GM18867 (cell line): ENCODE data around the gene CA12.

Source experiments
- ATAC-seq: cut with Tn5 transposase; IDR thresholded peaks from one replicate; pipeline ENCODE4 v1.9.1; 2021; ENCODE audit warnings: mild to moderate bottlenecking, moderate library complexity; ENCODE audit not compliant: unreplicated experiment

CA12 gene

DNA sequence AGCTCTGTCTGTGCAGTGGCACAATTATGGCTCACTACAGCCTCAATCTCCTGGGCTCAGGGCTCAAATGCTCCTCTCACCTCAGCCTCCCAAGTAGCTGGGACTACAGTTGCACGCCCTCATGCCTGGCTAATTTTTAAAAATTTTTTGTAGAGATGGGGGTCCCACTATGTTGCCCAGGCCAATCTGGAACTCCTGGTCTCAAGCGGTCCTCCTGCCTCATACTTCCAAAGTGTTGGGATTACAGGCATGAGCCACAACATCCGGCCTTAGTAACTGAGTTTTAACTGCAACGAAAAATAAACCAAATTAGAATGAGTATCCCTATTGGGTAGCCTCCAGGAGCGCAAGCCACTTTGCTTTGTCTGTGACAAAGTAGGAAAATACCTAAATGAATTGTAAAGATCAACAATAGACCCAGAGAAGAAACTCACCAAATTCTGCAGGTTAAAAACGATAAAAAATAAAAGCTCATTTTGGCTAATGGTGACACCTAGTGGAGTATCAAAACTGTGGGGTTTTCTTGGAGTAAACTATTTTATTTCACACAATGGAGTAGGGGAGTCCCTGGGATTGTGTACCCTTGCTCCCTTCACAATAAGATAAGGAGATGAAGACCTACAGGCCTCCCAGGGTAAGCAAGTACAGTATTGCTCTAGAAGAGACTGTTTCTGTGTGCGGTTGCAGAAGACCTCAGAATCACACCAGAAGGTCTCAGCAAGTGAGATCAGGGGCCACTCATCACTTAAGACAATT is 21.0 kb upstream of the CA12 start:
- ATAC-seq: no peak

DNA sequence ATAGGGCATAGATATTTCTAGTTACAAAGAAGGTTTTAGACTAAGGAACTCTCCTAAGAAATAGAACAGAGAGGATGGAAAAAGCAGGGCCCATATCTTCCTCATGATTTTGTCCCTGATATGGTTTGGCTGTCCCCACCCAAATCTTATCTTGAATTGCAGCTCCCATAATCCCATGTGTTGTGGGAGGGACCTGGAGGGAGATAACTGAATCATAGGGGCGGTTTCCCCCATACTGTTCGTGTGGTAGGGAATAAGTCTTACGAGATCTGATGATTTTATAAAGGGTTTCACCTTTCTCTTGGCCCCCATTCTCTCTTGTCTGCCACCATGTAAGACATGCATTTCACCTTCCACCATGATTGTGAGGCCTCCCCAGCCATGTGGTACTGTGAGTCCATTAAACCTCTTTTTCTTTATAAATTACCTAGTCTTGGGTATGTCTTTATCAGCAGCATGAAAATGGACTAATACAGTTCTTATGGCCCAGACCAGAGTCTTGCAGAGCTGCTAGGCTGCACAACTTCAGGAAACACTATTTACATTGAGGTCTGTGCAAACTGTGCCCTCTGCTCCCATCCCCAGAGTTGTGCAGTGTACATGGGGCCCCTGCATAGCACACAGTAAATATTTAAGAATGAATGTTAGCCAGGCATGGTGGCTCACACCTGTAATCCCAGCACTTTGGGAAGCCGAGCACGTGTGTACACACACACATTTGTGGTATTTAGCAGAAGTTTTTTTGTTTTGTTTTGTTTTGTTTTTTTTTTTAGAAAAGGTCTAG is 20.3 kb upstream of the CA12 start:
- no peak for ATAC-seq

DNA sequence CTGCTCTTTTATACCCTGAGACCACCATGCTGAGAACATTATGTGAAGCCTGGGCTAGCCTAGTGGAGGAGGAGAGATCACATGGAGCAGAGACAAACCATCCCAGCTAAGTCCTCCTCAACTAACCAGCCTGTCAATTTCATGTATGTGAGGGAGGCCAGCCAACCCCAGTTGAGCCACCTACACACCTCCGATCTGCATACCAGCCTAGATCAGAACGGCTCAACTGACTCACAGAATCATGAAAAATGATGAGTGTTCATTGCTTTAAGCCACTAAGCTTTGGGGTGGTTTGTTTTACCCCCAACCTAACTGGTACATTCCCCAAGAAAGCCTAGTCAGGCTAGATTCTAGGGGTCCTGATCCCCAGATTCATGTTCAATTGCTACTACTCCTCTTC is 19.4 kb upstream of the CA12 start:
- ATAC-seq: no peak

DNA sequence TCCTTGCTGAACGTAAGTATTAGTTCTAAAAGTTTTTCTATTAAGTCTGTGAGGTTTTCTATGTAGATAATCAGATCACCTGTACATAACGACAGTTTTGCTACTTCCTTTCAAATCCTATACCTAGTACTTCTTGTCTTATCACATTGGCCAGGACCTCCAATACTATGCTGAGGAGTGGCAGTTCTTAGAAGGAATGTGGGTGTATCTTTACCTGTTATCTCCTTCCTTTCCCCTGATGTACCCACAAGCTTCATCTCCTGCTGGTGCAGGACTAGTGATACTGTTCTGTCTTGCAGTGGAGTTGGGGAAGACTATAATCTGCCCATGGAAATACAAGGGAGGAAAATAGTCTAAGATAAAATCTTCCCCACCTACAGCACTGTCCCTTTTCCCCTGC is 16.8 kb upstream of the CA12 start:
- ATAC-seq: no peak

DNA sequence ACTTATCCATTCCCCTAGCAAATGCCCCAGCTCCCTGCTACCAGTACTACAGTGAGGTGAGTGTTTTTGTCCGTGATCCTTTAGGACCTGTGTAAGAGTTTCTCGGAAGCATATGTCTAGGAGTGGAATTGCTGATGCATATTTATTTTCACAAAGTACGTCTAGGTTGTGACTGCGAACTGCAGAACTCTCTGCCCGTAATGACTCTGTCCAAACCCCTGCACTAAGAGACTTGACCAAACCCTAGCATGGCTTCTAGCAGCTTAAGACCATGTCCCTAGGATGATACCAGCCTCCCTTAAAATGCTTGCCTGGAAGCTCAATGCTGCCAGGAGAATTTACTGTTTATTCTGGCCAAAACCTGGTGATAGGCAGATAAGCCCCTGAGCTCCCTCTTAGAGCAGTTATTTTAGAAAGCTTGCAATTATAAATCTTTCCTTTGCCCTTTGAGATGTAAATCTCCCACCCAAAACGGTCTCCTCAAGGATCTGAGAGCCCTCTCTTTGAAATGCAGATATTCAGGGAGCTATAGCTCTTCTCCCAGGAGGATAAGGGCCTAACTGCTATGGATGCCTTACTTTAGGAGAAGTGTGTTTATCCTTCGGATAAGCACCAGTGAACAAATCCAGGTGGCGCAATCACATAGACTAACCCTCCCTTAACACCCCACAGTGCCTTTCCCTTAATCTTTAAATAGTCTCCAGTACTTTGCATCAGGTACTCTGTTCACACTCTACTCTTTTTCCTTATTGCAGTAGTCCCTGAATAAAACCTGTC is 14.7 kb upstream of the CA12 start:
- no peak for ATAC-seq

DNA sequence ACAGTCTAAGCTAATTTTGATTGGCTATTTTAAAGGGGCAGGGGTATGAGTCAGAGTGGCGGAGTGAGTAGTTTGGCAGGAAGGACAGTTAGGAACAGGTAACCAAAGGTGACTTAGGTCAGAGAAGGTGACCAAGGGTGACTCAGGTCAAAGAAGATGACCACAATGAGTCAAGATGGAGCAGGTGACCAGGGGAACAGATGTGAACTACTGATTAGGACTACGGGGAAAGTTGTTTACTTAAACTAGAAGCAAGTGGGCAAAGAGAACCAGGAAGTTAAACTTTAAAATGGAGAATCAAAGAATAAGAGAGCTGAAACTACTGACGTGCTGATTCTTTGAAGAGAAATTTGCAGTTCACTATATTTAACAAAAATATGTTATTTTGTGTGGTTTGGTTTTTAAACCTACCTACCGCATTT is 14.1 kb upstream of the CA12 start:
- ATAC-seq: no peak

DNA sequence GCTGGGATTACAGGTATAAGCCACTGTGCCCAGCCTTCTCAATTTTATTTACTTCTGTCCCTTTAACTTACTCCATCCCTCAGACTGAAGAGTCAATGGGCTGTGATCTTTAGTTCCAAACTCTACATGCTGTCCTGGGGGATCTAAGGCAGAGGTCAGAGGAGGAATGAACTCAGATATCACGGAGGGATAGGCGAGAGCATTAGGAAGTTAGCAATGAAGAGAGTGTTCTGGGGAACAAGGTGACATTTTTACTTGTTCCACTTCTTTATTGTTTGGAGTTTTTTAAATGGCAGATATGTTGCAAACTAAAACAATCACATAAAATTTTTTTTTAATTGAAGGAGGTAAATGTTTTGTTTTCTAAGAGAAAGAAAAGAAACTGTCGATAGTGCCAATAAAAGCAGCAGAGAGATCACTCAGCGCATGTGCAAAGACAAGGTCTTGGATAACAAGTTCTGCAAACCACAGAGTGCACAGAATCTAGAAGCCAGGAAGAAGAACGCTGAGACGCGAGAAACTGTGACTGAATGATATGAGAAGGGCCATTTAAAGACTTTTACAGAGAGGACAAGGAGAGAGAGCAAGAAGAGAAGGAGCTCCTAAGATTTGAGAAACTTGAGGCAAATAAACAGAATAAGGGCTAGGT is 10.8 kb upstream of the CA12 start:
- ATAC-seq: no peak

DNA sequence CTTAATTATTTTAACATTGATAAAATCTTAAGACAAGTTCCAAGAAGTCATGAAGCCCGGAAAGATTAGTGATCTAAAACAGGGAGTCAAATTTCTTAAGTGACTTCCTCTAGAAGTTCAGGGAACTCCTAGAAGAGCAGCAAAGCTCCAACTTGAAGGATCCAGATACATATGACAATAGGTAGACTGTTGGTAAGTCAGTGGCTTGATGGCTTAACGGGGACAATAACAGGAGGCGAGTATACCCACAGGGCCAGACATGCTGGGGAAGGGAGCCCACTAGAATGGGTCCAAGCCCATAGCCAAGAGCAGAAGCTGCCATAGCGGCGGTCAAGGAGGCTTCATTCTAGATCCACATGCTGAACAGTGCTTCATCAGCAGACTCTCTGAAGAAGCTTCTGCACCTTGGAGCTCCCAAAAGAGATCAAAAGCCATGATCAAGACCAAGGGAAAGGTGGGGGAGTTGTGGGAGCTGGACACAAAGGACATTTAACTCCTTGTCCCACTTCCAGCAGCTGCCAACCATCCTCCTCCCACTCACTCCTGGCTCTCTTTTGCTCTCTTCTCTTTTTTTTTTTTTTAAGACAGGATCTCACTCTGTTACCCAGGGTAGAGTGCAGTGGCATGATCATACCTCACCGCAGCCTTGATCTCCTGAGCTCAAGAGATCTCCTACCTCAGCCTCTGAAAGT is 10.2 kb upstream of the CA12 start:
- no peak for ATAC-seq

DNA sequence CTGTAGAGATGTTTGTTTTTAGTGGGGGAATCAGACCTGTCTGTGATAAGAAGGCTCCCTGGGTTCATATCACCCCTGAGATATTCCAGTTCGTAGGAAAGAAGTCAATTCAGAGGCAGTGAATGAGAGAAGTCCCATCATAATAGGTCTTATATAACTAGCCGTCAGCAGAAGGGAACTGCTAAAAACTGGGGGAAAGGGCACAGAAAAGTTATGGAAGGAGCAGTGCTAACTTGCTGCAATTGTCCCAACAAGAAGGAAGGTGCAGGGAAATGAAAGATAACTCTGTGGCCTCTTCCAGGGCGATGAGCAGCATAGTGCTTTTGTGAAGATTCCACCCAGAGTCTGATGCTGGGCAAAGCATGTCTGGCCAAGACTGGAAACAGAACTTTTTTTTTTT is 9.0 kb upstream of the CA12 start:
- ATAC-seq: no peak

DNA sequence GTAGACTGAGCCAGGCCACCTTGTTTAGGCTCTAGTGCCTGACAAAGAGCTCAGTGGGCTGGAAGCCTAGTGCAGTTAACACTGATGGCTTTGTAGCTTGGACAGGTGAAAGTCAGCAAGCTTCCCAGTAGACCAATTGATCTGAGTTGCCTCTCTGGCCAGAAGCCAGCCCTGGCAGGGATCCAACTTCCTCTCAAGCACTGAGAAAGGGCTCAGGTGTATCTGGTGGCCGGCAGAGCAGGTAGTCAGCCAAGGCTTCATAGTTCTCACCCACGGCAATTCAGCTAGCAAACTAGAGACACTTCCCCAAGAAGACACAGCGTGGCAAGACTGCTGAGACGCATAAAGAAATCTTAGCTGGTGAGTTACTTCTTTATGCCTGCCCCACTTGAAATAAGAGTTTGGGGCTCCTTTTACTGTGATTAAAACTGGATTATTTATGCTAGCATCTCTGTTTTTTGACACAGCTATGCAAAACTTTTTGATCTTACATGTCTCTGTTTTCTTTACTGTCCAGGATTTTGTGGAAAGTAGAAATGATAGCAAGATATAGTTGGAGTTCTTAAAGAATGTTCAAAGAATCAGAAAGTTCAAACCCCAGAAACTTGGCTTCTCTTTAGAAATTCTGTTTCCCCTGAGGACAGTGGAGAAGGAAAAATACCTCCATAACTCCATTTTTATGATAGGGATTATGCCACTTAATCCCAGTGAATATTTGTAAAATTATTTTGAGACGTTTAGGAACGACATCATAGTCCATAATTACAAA is 8.4 kb upstream of the CA12 start:
- no peak for ATAC-seq

DNA sequence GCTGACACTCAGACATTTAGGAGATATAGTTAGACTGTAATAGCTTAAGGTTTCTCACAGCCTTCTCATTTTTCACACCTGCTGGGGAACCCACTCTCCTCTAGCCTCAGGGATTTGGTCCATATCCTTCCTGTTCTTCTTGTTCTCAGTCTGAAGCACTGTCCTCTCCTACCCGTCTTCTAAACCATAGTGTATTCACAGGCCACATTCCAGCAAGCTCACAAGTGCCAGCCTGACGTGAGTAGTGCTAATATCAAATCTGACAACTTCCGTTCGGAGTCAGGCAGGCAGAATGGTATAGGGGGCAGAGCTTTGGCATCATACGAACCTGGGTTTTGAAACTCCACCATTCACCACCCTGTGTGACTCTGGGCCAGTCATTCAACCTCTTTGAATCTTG is 6.9 kb upstream of the CA12 start:
- ATAC-seq: no peak

DNA sequence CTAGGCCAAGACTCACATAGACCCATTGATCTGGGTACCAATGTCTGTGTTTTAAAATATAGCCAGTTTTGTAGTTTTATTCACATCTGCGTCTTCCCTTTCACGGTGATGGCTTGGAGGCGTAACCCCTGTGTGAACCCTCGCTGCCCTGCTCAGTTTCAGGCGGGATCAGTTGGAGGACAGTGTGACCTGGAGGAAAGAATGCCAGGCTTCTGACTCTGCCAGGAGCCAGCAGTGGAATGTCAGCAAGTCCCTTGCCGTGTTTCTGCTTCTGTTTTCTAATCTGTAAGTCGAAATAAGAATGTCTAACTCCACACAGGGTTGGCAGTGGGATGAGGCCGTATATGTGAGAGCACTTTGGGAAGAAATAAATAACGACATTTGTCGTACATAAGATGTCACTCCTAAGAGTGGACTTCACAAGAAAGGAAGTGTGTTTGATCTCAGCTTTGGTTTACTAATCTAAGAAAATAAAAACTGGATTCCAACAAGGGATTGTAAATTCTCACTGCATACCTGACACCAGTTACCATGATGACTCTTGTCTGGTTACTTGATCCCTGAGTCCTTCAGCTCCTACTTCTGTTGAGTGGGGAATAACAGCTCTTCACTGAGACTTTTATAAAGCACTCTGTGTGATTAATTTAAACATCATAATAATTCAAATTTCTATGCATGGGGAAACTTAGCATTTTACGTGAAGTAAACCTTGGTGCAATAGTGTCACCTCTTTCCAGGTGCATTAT is 6.3 kb upstream of the CA12 start:
- ATAC-seq: no peak

DNA sequence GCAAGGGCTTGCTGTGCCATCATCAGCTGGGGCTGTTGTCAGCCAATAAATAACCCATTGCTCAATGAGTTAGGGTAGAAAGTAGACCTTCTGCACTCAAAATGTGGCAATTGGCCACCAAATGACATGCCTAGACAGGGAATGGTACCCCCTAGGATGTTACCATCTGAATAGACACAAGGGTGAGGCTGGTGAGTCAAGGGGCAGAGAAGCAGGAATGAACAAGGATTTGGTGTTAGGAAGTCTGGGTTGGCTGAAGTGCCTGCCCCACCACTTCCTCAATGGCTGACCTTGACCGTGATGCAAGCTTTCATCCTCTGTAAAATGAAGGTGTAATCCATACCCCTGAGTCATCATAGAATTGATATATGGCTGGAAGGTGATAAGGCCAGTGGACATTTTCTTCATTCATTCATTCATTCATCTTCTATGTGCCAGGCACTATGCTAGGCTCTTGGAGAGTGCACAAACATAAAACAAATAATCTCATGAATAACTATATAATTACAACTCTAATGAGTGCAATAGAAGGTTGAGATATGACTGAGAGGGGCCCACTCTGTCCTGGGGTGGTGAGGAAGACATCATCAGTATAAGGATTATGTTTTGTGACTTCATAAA is 4.4 kb upstream of the CA12 start:
- no peak for ATAC-seq

DNA sequence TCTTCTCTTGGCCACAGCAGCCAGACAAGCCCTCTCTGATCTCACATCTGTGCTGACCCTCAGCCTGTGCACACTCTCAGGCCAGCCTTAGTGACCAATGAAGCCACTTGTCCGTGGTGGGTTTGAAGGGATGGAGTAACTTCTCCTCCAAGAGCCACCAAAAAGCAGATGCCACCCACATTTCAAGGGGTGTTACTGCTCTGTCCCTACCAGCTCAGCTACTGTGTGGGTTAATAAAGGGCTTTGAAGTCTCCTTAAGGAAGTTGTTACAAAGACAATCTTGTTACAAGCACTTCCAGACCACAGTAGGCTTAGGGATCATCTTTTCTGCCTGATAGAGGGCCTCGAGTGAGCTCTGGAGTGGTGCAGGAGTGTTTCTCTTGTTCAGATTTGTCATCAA is 3.3 kb upstream of the CA12 start:
- no peak for ATAC-seq

DNA sequence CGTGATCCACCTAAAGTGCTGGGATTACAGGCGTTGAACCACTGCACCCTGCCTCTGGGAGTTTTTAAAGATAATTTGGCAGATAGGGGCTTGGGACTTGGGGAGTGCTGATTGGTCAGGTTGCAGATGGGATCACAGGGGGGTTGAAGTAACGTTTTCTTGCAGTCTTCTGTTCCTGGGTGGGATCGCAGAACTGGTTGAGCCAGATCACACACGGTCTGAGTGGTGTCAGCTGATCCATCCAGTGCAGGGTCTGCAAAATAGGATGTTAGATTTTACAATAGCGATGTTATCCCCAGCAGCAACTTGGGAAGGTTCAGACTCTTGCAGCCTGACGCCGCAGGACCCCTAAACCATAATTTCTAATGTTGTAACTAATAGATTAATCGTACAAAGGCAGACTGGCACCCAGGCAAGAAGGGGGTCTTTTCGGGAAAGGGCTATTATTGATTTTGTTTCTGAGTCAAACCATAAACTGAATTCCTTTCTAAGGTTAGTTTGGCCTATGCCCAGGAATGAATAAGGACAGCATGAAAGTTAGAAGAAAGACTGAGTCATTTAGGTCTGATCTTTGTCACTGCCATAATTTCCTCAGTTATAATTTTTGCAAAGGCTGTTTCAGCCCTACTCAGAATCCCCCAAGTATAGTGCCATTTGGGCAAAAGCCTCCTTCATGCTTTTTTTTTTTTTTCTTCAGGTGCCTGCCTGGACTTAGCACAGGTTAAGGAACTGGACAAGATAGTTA is 1.5 kb upstream of the CA12 start:
- ATAC-seq: no peak

DNA sequence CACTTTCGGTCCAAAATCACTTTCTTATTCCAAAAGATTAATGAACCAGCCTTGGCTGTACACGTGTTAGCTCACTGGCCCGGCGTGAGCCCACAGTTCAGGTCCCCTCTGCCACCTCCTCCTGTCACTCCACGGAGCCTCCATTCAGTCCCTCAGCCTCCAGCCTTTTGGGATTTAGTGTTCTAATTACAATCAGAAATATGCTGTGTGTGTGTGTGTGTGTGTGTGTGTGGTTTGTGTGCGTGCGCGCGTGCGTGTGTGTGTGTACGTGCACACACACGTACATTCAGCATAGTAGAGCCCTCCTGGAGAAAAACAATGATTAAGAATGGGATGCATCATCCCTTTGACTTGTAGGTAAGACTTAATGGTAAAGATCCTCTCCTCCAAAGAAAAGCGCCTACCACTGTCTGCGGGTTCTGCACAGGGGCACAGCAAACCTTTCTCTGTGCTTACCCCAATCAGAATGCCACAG is 801 bp downstream of the CA12 start:
- no peak for ATAC-seq

DNA sequence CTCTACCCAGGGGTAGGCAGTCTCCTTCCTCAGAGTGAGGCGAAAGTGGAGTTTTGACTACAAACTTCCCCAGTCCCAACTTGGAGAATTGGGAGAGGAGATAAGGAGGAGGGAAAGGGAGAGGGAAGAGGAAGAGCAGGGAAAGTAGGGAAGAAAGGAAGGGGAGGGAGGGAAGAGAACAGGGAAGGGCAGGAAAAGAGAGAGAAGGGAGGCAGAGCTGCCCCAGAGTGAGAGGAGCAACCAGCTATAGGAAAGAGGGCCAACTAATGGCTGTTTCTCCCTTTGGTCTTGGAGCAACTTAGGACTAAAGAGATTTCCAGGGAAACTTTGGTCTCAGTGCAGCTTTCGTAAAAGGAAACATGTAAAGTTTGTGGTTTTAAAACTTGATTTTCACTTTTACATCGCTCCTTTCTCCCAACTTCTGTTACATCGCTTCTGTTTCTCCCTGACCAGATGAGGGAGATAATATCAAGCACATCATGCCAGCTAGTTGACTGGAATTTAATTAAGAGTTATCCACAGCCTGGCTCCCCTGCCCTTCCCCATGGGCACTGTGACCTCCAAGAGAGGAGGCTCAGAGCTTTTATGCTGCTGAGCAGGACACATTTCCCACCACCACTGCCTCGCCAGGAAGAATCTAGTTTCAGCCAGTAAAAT is 1.4 kb downstream of the CA12 start:
- no peak for ATAC-seq
